ENCODE data around the gene LYL1.

The LYL1 gene

GRCh38 chr19:13101590-13102415 lies 855 bp downstream of the LYL1 start:
- H3K9me3 ChIP-seq (ENCODE audit: control insufficient read depth in 1 of 2, low read length in 2 of 2): no peaks in the 10 kb centered on the region
- peaks cover 9 to 41% of the 10 kb centered on the region in 2 donors for H3K4me1 ChIP-seq (ENCODE audit: control insufficient read depth in 1 of 2, insufficient read depth in 2 of 2, low read length in 2 of 2)
- H3K27me3 ChIP-seq (ENCODE audit: low read depth, low read length): no peaks in the 10 kb centered on the region
- no peaks in the 10 kb centered on the region for H3K36me3 ChIP-seq (ENCODE audit: control insufficient read depth in 1 of 2, insufficient read depth in 2 of 2, low read length in 2 of 2)
- H3K4me3 ChIP-seq (ENCODE audit: low read depth in 1 of 2, low read length in 2 of 2): peak overlapping the region; percentile 53 to 65
- peak overlapping the region; percentile 31 for H3K27ac ChIP-seq (ENCODE audit: low read length)

DNA sequence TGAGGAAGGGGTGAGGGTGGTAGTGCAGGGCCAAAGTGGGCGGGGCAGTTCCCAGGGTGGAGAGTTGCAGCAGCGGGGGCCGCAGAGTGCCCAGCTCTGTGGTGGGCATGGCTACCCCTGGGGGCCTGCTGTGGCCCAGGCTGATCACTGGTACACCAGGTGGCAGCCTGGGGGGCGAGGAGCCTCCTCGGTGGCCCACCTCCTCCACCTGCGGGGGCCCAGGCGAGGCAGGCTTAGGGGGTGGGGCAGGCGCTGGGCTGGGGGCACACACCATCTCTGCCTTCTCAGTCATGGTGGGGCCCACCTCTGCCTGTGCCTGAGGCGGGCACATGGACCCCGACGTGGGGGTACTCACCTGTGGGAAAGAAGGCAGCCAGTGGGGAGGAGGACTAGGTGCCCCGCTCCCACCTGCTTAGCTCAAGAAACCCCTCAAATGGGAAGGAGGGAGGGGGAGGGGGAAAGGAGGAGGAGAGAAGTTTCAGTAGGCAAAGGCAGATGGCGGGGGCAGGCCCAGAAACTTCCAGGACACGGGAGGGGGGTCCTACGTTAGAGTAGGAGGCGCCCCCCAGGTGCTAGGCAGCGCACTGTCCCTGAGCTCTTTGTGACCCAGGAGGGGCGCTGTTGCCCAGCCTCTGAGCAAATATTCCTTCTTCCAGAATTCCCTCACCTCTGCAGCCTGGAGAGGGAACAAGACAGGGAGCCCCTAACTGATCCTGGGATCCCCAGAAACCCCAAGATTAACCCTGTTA lies 1.6 kb downstream of the LYL1 start:
- H3K4me1 ChIP-seq (ENCODE audit: control insufficient read depth in 1 of 2, insufficient read depth in 2 of 2, low read length in 2 of 2): peaks cover 9 to 41% of the 10 kb centered on the region in 2 donors
- H3K4me3 ChIP-seq (ENCODE audit: low read depth in 1 of 2, low read length in 2 of 2): peak overlapping the region; percentile 42 to 65
- no peak overlapping the region for H3K27ac ChIP-seq (ENCODE audit: low read length)
- H3K36me3 ChIP-seq (ENCODE audit: control insufficient read depth in 1 of 2, insufficient read depth in 2 of 2, low read length in 2 of 2): no peaks in the 10 kb centered on the region
- H3K9me3 ChIP-seq (ENCODE audit: control insufficient read depth in 1 of 2, low read length in 2 of 2): no peaks in the 10 kb centered on the region
- no peaks in the 10 kb centered on the region for H3K27me3 ChIP-seq (ENCODE audit: low read depth, low read length)

DNA sequence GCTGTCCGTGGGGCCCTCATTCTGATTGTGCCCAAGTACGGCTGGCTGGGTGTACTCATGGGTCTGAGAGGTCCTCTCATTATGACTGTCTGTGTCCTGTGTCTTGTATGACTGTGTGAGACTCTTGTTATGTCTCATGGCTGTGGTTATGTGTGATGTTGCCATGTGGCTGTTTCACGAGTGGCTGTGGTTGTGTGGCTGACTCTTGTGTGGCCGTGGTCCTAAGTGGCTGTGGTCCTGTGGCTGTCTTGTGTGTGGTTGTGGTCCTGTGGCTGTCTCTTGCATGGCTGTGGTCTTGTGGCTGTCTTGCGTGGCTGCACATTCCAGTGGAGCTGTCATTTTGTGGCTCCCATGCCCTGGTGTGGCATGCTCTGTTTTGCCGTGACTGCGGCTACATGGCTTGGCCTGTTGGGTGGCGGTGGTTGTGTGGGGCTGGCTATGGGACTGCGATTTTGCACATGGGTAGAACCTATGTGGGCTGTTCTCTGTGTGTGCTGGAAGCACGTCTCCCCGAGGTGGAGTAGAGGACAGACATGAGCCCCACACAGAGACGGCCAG lies 2.5 kb downstream of the LYL1 start:
- Histone ChIP-seq H3K27me3 (ENCODE audit: low read depth, low read length) (no peaks in the 10 kb centered on the region), H3K36me3 (ENCODE audit: control insufficient read depth in 1 of 2, insufficient read depth in 2 of 2, low read length in 2 of 2) (peaks cover 0 to 4% of the 10 kb centered on the region in 2 donors), H3K27ac (ENCODE audit: low read length) (peak overlapping the region; percentile 82), H3K9me3 (ENCODE audit: control insufficient read depth in 1 of 2, low read length in 2 of 2) (no peaks in the 10 kb centered on the region), H3K4me3 (ENCODE audit: low read depth in 1 of 2, low read length in 2 of 2) (peak overlapping the region in 1 of 2 donors; percentile 52), H3K4me1 (ENCODE audit: control insufficient read depth in 1 of 2, insufficient read depth in 2 of 2, low read length in 2 of 2) (peaks cover 9 to 47% of the 10 kb centered on the region in 2 donors)

DNA sequence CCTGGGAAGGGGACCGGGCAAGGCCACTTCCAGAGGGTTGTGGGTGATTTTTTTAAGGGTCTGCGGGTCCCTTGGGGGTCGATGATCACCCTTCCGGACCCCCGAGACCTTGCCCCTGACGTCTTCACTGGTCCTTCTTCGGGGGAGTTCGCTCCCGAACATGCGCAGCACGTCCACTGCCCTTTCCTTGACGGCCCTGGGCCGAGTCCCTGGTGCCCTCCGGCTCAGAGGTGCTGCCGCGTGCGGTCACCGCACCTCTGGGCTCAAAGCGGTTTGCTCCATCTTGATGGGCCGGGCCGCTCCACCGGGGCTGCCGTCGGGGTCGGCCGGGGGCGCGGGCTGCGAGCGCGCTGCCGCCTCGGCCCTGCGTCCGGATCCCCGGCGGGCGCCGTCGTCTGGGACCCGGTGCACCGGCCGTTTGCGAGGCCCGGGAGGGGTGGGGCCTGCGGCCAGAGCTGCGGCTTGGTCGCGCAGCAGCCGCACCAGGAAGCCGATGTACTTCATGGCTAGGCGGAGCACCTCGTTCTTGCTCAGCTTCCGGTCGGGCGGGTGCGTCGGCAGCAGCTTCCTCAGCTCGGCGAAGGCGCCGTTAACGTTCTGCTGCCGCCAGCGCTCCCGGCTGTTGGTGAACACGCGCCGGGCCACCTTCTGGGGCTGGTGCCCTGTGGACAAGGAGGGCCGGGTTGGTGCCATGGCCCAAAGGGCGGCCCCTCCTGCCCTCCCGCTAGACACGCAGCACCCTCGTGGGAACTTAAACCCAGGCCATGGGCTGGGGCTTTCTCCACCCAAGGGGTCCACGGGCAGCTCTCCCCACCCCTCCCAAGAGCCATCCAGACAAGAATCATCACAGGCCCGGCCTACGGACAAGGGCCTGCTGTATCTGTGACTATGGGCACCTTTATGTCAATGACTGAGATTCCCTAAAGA lies 3.3 kb downstream of the LYL1 start:
- Histone ChIP-seq H3K27me3 (ENCODE audit: low read depth, low read length) (no peaks in the 10 kb centered on the region), H3K9me3 (ENCODE audit: control insufficient read depth in 1 of 2, low read length in 2 of 2) (no peaks in the 10 kb centered on the region), H3K36me3 (ENCODE audit: control insufficient read depth in 1 of 2, insufficient read depth in 2 of 2, low read length in 2 of 2) (peaks cover 0 to 4% of the 10 kb centered on the region in 2 donors), H3K4me3 (ENCODE audit: low read depth in 1 of 2, low read length in 2 of 2) (peak overlapping the region; percentile 37 to 52), H3K4me1 (ENCODE audit: control insufficient read depth in 1 of 2, insufficient read depth in 2 of 2, low read length in 2 of 2) (peaks cover 9 to 50% of the 10 kb centered on the region in 2 donors), H3K27ac (ENCODE audit: low read length) (peak overlapping the region; percentile 82)

DNA sequence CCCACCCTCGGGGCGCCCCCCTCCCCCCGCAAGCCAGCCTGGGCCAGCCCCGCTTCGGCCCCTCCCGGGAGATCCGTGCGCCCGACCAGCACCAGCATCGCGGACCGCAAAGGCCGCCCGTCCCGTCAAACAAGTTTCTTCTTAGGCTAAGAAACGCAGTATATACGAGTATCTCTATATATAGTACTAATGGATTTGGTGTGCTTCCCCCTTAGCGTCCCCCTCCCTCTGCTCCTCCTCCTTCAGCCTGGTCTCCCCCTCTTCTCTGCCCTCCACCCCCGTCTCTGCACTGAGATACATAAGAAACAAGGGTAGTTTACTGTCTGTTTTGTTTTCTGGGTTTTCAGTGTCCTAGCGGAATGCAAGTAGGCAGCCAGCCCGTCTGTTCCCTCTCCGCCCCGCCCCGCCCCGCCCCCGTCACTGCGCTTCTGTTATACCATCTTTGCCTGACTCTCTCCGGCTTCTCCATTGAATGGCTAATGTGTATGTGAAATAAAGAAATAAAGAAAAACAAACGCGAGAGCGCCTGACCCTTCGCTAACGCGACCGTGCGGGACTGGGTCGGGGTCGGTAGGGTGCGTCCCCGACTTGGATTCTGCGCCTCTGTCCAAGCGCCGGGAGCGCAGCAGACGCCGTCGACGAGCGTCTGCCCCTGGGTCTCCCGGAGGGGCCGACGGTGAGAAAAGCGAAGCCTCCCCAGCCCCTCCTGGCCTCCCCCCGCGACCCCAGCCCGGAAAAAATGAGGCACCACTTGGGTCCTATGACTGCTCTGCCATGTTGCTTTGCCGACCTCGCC lies 4.2 kb downstream of the LYL1 start:
- Histone ChIP-seq H3K4me1 (ENCODE audit: control insufficient read depth in 1 of 2, insufficient read depth in 2 of 2, low read length in 2 of 2) (peaks cover 9 to 54% of the 10 kb centered on the region in 2 donors), H3K4me3 (ENCODE audit: low read depth in 1 of 2, low read length in 2 of 2) (peak overlapping the region; percentile 37 to 52)

GRCh38 chr19:13097463-13098258 lies 5.0 kb downstream of the LYL1 start:
- Histone ChIP-seq H3K4me1 (ENCODE audit: control insufficient read depth in 1 of 2, insufficient read depth in 2 of 2, low read length in 2 of 2) (peaks cover 3 to 54% of the 10 kb centered on the region in 2 donors), H3K27ac (ENCODE audit: low read length) (no peak overlapping the region), H3K9me3 (ENCODE audit: control insufficient read depth in 1 of 2, low read length in 2 of 2) (no peaks in the 10 kb centered on the region), H3K36me3 (ENCODE audit: control insufficient read depth in 1 of 2, insufficient read depth in 2 of 2, low read length in 2 of 2) (peaks cover 0 to 4% of the 10 kb centered on the region in 2 donors), H3K27me3 (ENCODE audit: low read depth, low read length) (no peaks in the 10 kb centered on the region), H3K4me3 (ENCODE audit: low read depth in 1 of 2, low read length in 2 of 2) (peak overlapping the region in 1 of 2 donors; percentile 40)

More for the DNA sequence above, 4.2 kb downstream of the LYL1 start:
- Histone ChIP-seq H3K9me3 (ENCODE audit: control insufficient read depth in 1 of 2, low read length in 2 of 2) (no peaks in the 10 kb centered on the region), H3K27me3 (ENCODE audit: low read depth, low read length) (no peaks in the 10 kb centered on the region), H3K27ac (ENCODE audit: low read length) (peak overlapping the region; percentile 72), H3K36me3 (ENCODE audit: control insufficient read depth in 1 of 2, insufficient read depth in 2 of 2, low read length in 2 of 2) (peaks cover 0 to 4% of the 10 kb centered on the region in 2 donors)

- H3K27ac ChIP-seq (ENCODE audit: low read length): no peak overlapping the region
- H3K9me3 ChIP-seq (ENCODE audit: control insufficient read depth in 1 of 2, low read length in 2 of 2): no peaks in the 10 kb centered on the region
- H3K4me1 ChIP-seq (ENCODE audit: control insufficient read depth in 1 of 2, insufficient read depth in 2 of 2, low read length in 2 of 2): peaks cover 4 to 54% of the 10 kb centered on the region in 2 donors
- peaks cover 0 to 4% of the 10 kb centered on the region in 2 donors for H3K36me3 ChIP-seq (ENCODE audit: control insufficient read depth in 1 of 2, insufficient read depth in 2 of 2, low read length in 2 of 2)
- H3K4me3 ChIP-seq (ENCODE audit: low read depth in 1 of 2, low read length in 2 of 2): peak overlapping the region in 1 of 2 donors; percentile 40
- no peaks in the 10 kb centered on the region for H3K27me3 ChIP-seq (ENCODE audit: low read depth, low read length)
Measured at GRCh38 chr19:13097033-13097462, 5.6 kb downstream of the LYL1 start.

DNA sequence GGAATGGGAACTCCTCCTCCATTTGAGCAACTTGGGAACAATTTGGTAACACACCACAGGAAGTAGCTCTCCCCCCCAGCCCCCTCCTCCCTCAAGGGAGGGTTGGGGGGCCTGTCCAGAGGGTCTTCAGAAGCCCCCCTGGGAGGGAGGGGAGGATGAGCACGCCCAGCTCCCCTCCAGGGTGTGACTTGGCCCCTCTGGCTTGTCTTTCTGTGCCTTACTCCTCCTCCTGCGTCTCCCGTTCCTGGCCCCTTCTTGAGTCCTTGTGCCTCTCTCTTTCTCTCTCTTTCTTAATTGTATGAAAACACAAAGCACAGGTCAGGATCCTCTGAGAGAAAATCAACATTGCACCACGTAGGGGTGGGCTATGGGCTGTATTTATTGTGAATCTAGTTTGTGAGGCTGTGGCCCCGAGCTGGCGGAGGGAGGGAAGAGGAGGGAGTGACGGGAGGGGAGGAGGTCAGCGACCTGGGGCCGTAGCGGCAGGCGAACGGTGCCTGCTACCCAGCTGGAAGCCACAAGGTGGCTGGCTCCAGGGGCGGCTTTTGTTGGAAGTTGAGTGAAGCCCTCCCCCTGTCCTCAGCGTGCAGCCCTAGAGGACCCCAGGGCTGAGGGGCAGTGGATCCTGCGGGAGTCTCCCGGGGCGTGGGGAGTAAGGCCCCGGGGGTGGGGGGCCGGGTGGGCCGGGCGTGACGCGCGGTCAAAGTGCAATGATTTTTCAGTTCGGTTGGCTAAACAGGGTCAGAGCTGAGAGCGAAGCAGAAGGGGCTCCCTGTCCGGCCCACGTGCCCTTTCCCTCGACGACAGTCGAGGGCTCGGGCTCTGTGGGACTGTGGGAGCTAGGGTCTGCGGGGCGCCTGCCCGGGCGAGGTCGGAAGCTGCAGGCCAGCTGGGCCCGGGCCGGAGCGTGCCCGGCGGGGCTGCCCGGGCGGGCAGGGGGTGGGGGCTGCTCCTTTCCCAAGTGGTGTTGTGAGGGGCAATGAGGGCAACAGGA lies 6.4 kb downstream of the LYL1 start:
- no peak overlapping the region for H3K27ac ChIP-seq (ENCODE audit: low read length)
- peak overlapping the region in 1 of 2 donors; percentile 32 for H3K4me3 ChIP-seq (ENCODE audit: low read depth in 1 of 2, low read length in 2 of 2)
- no peaks in the 10 kb centered on the region for H3K9me3 ChIP-seq (ENCODE audit: control insufficient read depth in 1 of 2, low read length in 2 of 2)
- peaks cover 5 to 55% of the 10 kb centered on the region in 2 donors for H3K4me1 ChIP-seq (ENCODE audit: control insufficient read depth in 1 of 2, insufficient read depth in 2 of 2, low read length in 2 of 2)
- peaks cover 0 to 4% of the 10 kb centered on the region in 2 donors for H3K36me3 ChIP-seq (ENCODE audit: control insufficient read depth in 1 of 2, insufficient read depth in 2 of 2, low read length in 2 of 2)
- no peaks in the 10 kb centered on the region for H3K27me3 ChIP-seq (ENCODE audit: low read depth, low read length)

DNA sequence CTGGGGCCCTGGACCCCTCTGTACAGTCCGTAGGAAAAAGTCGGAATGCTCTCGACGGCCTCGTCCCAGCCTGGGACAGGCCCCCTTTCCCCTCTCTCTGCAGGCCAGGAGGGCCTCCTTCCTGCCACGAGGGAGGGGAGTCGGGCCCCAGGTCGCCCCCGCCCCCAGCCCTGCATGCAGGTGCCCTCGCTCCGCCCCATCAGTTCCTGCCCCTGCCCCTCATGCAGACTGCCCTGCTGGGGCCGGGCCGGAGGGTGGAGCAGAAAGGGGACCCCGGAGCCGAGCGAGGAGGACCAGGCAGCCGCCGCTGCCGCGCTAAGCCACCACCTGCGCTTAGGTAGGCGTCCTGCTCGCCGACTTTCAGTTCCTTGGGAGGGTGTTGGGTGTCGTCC lies 7.3 kb downstream of the LYL1 start:
- no peak overlapping the region for H3K27ac ChIP-seq (ENCODE audit: low read length)
- peaks cover 0 to 4% of the 10 kb centered on the region in 2 donors for H3K36me3 ChIP-seq (ENCODE audit: control insufficient read depth in 1 of 2, insufficient read depth in 2 of 2, low read length in 2 of 2)
- peak overlapping the region in 1 of 2 donors; percentile 31 for H3K4me3 ChIP-seq (ENCODE audit: low read depth in 1 of 2, low read length in 2 of 2)
- H3K4me1 ChIP-seq (ENCODE audit: control insufficient read depth in 1 of 2, insufficient read depth in 2 of 2, low read length in 2 of 2): peaks cover 5 to 63% of the 10 kb centered on the region in 2 donors
- no peaks in the 10 kb centered on the region for H3K9me3 ChIP-seq (ENCODE audit: control insufficient read depth in 1 of 2, low read length in 2 of 2)
- no peaks in the 10 kb centered on the region for H3K27me3 ChIP-seq (ENCODE audit: low read depth, low read length)

All from muscle layer of duodenum (tissue), 2 donors.